Tibial nerve (tissue), 4 donors: Measurements from ENCODE around the gene SV2B. TPM values are rescaled to one million over a fixed set of nuclear protein-coding genes. Genes with fewer than 3 reads are reported as not detected.

Experiments
- DNase-seq, 2 donors: peaks; one replicate each; pipeline ENCODE4 v3.0.0-alpha.2; 2019; ENCODE audit warnings: low spot score in 2 of 2
- H3K27ac ChIP-seq, 4 donors: fragments of 200-600 bp; sonication (generic) in 3 of 4; one replicate each; pipeline ENCODE4 v1.5.1; 2017 to 2019; ENCODE audit warnings: mild to moderate bottlenecking in 1 of 4
- H3K27me3 ChIP-seq, 2 donors: fragments of 200-600 bp; sonication (generic) in 1 of 2; one replicate each; pipeline versions ENCODE4 v1.5.1 to v1.6.0; 2017 to 2019
- H3K36me3 ChIP-seq, 3 donors: fragments of 200-600 bp; sonication (generic); one replicate each; pipeline ENCODE4 v1.5.1; 2018 to 2019
- H3K4me1 ChIP-seq, 4 donors: fragments of 200-600 bp; sonication (generic) in 3 of 4; one replicate each; pipeline ENCODE4 v1.5.1; 2017 to 2019
- H3K4me3 ChIP-seq, 4 donors: fragments of 200-600 bp; sonication (generic) in 3 of 4; one replicate each; pipeline ENCODE4 v1.5.1; 2017 to 2019; ENCODE audit warnings: mild to moderate bottlenecking in 1 of 4, moderate library complexity in 1 of 4
- H3K9me3 ChIP-seq, 4 donors: fragments of 200-600 bp; sonication (generic) in 3 of 4; one replicate each; pipeline ENCODE4 v1.5.1; 2017 to 2019
- EP300 ChIP-seq, 2 donors: sonication (generic); formaldehyde crosslinking; IDR thresholded peaks; one replicate each; pipeline ENCODE4 v1.6.1; 2017; ENCODE audit warnings: antibody characterized with exemption in 2 of 2, mild to moderate bottlenecking in 1 of 2
- POLR2A ChIP-seq, 2 donors: fragments of 450-650 bp; IDR thresholded peaks; one replicate each; pipeline ENCODE4 v1.6.1; 2017; ENCODE audit warnings: antibody characterized with exemption in 2 of 2, mild to moderate bottlenecking in 2 of 2, moderate library complexity in 2 of 2
- WGBS, 2 donors: methylation state at CpG; one replicate each; pipeline ENCODE4 v1.1.5; 2018; 5-methylcytosine and 5-hydroxymethylcytosine counted together
- total RNA-seq, 4 donors: library from RNA; depleted of rRNA; stranded (reverse); fragments of >200 nt; gene quantifications; one replicate each; pipeline ENCODE4 v1.1.0, GENCODE V29; 2016
- TF ChIP-seq, protein P1 (sequence below), 5 experiments: fragments of 200-600 bp in 3 of 5; fragments of 450-650 bp in 2 of 5; sonication (generic) in 3 of 5; IDR thresholded peaks; one replicate each; pipeline ENCODE4 v1.5.1; 2016 to 2019; ENCODE audit warnings: antibody characterized with exemption in 5 of 5, mild to moderate bottlenecking in 3 of 5, moderate library complexity in 2 of 5

Gene SV2B
- total RNA-seq, 4 donors from 2014 or later = 8.3 to 20.5 (median 17.1) TPM

DNA sequence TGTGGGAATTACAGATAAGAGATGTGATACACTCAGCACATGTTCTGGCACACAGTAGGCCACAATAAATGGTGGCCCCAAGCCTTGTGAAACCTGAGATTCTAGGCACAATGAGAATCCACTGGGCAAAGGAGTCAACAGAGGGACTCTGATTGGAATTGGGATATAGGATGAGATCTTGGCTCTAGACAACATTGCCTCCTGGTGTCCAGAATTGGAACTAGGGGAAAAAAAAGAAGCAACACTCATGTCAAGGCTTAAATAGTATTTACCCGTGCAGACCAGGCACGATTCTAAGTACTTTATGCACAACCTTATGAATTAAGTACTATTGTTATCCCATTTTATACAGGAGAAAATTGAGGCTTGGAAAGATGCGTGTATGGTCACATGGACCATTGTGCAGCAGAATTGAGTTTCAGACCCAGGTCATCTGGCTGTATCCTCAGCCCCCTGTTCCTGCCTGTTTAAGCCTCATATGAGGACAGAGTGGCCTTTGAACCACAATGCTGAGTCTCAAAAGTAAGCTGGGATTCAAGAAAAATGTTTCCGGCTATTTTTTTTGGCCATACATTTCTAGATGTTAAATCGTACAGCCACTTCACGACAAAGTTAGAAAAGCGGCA lies 124.8 kb downstream of the SV2B start:
- peak in 1 of 2 donors; percentile 42 for DNase-seq
- Histone ChIP-seq H3K4me3 (no peak overlapping the region), H3K9me3 (no peaks in the 10 kb centered on the region), H3K27ac (no peak overlapping the region), H3K36me3 (no peaks in the 10 kb centered on the region), H3K4me1 (no peaks in the 10 kb centered on the region), H3K27me3 (no peaks in the 10 kb centered on the region)
- WGBS, 2 donors = 63 to 64% methylated on average over 7 of the region's 7 CpGs
- TF ChIP-seq EP300 (IDR thresholded peaks at IDR 0.05) (no peak), POLR2A (IDR thresholded peaks at IDR 0.05) (no peak)
- TF ChIP-seq, protein P1, sequence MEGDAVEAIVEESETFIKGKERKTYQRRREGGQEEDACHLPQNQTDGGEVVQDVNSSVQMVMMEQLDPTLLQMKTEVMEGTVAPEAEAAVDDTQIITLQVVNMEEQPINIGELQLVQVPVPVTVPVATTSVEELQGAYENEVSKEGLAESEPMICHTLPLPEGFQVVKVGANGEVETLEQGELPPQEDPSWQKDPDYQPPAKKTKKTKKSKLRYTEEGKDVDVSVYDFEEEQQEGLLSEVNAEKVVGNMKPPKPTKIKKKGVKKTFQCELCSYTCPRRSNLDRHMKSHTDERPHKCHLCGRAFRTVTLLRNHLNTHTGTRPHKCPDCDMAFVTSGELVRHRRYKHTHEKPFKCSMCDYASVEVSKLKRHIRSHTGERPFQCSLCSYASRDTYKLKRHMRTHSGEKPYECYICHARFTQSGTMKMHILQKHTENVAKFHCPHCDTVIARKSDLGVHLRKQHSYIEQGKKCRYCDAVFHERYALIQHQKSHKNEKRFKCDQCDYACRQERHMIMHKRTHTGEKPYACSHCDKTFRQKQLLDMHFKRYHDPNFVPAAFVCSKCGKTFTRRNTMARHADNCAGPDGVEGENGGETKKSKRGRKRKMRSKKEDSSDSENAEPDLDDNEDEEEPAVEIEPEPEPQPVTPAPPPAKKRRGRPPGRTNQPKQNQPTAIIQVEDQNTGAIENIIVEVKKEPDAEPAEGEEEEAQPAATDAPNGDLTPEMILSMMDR (IDR thresholded peaks at IDR 0.05) = peak; percentile 50 to 64 (median 58)

DNA sequence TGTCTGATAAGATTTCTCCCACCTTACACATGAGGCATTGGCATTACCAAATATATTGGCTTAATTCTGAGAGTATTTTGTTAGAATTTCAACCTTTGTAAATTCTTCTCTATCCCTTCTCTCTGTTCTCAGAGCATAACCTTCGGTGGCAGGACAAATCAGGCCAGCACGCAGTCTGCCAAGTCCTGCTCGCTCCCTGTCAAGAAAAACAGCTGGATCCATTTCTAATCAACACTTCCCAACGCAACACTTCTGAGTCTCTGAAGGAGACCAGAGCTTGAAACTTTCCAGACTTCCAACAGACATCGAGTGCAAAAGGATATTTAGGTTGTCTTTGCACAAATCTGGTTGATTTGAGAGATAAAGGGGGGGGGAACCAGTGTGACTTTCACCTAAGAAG lies 125.7 kb downstream of the SV2B start:
- no peaks in the 10 kb centered on the region for H3K9me3 ChIP-seq
- TF ChIP-seq POLR2A (IDR thresholded peaks at IDR 0.05) (no peak), EP300 (IDR thresholded peaks at IDR 0.05) (no peak)
- TF ChIP-seq, protein P1 (IDR thresholded peaks at IDR 0.05) = no peak
- no peaks in the 10 kb centered on the region for H3K27me3 ChIP-seq
- no peak overlapping the region for H3K27ac ChIP-seq
- DNase-seq = no peak
- no peaks in the 10 kb centered on the region for H3K36me3 ChIP-seq
- no peak overlapping the region for H3K4me3 ChIP-seq
- WGBS, 2 donors = 72 to 78% methylated on average over 5 of the region's 5 CpGs
- no peaks in the 10 kb centered on the region for H3K4me1 ChIP-seq

DNA sequence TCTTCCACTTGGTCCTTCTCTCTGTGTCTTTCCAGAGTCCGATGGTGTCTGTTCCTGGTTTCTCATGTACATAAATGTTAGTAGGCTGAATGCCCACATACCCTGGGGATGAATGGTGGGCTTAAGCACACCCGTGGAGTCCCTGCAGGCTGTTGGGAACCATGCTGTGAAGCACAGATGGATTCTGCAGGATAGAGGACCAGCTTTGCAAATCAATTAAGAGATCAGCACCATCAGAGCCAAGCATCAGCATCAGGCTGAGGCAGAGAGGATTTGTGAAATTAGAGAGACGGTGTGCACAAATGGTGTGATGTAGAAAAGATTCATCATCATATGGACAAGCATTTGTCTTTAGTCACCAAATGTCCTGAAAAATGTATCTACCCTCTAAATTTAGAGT lies 127.1 kb downstream of the SV2B start:
- H3K4me1 ChIP-seq = no peaks in the 10 kb centered on the region
- TF ChIP-seq POLR2A (IDR thresholded peaks at IDR 0.05) (no peak), EP300 (IDR thresholded peaks at IDR 0.05) (no peak)
- TF ChIP-seq, protein P1 (IDR thresholded peaks at IDR 0.05) = no peak
- no peak for DNase-seq
- no peaks in the 10 kb centered on the region for H3K27me3 ChIP-seq
- H3K9me3 ChIP-seq = no peaks in the 10 kb centered on the region
- 47 to 64% methylated on average over 3 of the region's 3 CpGs for WGBS, 2 donors
- H3K27ac ChIP-seq = no peak overlapping the region
- no peak overlapping the region for H3K4me3 ChIP-seq
- no peaks in the 10 kb centered on the region for H3K36me3 ChIP-seq

DNA sequence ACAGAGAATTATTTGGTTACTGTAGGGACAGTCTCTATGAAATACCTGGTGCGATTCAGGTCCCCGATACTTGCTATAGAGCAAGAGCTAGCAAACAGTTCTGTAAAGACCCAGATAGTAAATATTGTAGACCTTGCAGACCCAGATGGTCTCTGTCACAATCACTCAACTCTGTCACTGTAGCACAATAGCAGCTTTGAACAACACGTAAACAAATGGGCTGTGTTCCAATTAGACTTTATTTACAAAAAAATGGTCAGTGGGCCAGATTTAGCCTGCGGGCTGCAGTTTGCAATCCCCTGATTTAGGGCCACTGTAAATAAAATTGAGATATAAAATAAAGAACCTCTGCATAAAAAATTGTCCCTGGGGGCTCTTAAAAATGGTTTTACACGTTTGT lies 127.7 kb downstream of the SV2B start:
- TF ChIP-seq EP300 (IDR thresholded peaks at IDR 0.05) = no peak
- TF ChIP-seq POLR2A (IDR thresholded peaks at IDR 0.05) = no peak
- TF ChIP-seq, protein P1 (IDR thresholded peaks at IDR 0.05) = no peak

DNA sequence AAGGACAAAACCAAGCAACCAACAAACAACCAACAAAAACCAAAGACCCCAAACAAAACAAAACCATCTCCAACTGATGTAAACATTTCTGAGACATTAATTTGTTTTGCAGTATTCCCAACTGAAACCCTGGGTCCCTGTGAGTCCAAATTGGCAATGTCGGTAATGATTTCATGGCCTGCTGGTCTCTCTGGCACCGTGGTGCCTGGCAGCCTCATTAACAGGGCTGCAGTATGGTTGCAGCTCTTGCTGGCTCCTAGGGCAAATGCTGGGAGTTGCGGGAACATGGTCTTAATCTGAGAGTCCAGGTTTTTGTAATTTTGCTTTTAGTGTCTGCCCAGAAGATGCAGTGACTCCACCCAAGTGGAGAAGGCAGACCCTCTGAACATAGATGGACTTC lies 128.3 kb downstream of the SV2B start:
- DNase-seq = no peak
- Histone ChIP-seq H3K27me3 (no peaks in the 10 kb centered on the region), H3K4me1 (no peaks in the 10 kb centered on the region), H3K27ac (no peak overlapping the region), H3K4me3 (no peak overlapping the region), H3K36me3 (no peaks in the 10 kb centered on the region), H3K9me3 (no peaks in the 10 kb centered on the region)
- TF ChIP-seq POLR2A (IDR thresholded peaks at IDR 0.05) = no peak
- no peak for TF ChIP-seq EP300 (IDR thresholded peaks at IDR 0.05)
- TF ChIP-seq, protein P1 (IDR thresholded peaks at IDR 0.05) = no peak
- WGBS, 2 donors = 77 to 79% methylated on average over 3 of the region's 3 CpGs

More for the DNA sequence above, 127.7 kb downstream of the SV2B start:
- Histone ChIP-seq H3K4me3 (no peak overlapping the region), H3K36me3 (no peaks in the 10 kb centered on the region), H3K4me1 (no peaks in the 10 kb centered on the region), H3K27me3 (no peaks in the 10 kb centered on the region), H3K27ac (no peak overlapping the region), H3K9me3 (no peaks in the 10 kb centered on the region)
- 49 to 53% methylated on average over 5 of the region's 5 CpGs for WGBS, 2 donors
- no peak for DNase-seq
